NCI-H1694 treated with DMSO at 0.1 percent for 48 hours (cell line): ENCODE results near the gene ARAP2.

Experiments used
- DNase-seq: peaks from one replicate; lab custom pipeline; 2025; lab: John Stamatoyannopoulos, UW

Gene ARAP2

GRCh38 chr4:36256398-36256891, 12.1 kb upstream of the ARAP2 start:
- no peak for DNase-seq

DNA sequence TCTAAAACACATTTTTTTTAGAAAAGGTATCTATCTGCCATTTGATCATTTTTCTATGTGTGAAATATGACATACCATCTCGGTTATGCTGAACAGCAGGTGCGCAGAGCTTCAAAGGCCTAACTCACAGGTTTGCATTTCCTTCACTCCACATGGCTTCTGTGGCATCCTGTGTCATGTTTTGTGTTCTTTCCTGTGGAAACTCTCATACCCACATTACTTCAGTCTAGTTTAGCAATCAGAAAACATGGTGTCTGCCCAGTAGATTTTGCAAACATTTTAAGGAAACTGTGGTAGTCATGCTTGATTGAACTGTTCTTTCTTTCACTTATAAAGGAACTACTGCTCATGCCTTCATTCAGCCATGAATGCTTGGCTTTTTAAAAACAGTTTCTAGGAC, 11.3 kb upstream of the ARAP2 start:
- DNase-seq, result no peak

- DNase-seq, result no peak
These were observed 10.1 kb upstream of the ARAP2 start for GRCh38 chr4:36254371-36254770.

DNA sequence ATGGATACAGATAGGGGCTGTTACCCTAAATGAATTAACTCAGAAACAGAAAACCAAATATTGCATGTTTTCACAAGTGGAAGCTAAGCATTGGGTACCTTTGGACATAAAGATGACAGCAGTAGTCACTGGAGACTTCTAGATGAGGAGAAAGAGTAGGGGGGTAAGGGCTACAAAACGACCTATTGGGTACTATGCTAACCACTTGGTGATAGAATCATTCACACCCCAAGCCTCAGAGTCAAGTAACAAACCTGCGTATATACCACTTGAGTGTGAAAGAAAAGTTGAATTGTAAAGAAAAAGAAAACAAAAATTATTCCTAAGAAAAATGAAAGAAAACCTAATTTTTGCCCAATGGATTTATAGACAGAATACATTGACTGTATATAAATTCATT, 7.7 kb upstream of the ARAP2 start:
- no peak for DNase-seq

DNA sequence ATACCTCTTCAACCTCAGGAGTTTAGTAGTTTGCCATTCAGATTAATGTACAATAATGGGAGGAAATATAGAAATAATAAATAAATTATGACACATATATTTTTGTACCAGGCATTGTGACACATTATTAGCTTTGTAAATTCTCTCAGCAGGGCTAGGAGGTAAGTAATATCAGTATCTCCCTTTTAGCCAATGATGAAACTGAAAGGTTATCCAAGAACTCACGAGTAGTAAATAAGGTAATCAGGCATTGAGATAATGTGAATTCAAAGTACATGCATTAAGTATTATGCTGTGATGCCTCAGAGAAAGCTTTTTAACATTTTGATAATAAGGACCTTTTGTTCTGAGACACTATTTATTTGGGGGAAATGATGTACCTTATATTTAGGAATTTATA, 5.3 kb upstream of the ARAP2 start:
- DNase-seq, result no peak

GRCh38 chr4:36243355-36244256, 708 bp downstream of the ARAP2 start:
- peak; percentile 8 for DNase-seq

- DNase-seq, result no peak
These were observed 1.5 kb downstream of the ARAP2 start for GRCh38 chr4:36242629-36243354.

GRCh38 chr4:36241771-36242170, 2.5 kb downstream of the ARAP2 start:
- DNase-seq, result no peak

DNA sequence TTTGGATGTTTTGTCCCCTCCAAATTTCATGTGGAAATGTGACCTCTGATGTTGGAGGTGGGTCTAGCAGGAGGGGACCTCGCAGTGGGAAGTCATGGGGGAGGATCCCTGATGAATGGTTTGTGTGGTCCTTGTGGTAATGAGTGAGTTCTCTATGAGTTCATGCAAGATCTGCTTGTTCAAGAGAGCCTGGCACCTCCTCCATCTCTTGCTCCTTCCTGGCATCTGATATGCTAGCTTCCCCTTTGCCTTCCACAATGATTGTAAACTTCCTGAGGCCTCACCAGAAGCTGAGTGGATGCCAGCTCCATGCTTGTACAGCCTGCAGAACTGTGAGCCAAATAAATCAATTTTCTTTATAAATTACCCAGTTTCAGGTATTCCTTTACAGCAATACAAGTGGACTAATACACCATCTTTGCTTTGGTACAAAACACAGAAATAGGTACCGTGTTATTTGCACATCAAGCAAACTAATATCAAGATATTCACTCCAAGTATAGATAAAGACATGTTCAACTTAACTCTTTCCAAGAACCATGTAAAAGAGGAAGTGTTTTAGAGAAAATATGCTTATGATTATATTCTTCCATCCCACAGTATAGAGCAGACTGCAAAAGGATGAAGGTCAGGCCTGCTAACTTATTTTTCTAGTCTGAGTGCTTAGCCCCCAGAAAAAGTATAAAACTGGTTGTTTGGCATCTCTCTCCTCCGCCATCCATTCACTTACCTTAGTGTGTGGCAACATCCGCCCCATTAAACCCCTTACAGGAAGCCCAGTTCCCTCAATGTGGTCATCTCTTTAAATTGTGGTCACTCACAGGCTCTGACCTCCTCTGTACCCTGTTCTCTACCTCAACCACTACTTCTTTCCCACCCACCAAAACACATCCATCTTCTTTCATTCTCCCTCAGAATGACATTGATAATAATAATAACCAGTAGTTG, 6.7 kb downstream of the ARAP2 start:
- no peak for DNase-seq

DNA sequence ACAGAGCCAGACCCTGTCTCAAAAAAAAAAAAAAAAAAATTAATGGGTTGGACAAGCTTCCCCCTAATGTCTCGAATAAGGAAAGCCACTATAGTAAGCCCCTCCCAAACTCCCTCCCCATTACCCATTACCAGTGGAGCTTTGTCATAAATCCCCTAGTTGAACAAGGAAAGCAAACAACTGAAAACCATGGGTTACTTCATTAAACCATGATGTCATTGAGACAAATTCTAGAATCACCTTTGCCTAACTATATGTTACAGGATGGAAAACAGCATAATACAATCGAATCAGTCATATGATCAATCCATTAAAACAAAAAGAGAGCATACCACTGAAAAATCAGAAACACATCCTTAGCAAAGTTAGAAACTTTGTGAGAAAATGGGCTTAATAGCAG, 8.2 kb downstream of the ARAP2 start:
- no peak for DNase-seq

GRCh38 chr4:36235306-36235705, 9.0 kb downstream of the ARAP2 start:
- DNase-seq, result no peak

GRCh38 chr4:36233567-36234266, 10.6 kb downstream of the ARAP2 start:
- no peak for DNase-seq

DNA sequence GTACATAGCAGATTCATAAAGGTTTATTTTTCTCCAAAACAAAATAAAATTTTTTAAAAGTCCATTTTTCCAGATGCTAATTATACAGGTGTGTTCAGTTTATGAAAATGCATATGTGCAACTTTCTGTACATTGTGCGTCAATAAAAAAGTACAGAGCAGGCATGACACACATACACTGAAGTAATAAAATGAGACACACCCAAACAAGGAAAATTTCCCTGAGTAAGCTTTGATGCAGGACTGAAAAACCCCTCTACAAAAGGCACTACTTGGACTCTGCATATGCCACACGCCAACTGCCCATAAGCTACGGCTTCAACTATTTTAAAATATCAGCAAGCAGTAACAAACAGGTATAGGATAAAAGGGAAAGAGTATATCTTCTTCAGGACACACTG, 13.8 kb downstream of the ARAP2 start:
- no peak for DNase-seq

DNA sequence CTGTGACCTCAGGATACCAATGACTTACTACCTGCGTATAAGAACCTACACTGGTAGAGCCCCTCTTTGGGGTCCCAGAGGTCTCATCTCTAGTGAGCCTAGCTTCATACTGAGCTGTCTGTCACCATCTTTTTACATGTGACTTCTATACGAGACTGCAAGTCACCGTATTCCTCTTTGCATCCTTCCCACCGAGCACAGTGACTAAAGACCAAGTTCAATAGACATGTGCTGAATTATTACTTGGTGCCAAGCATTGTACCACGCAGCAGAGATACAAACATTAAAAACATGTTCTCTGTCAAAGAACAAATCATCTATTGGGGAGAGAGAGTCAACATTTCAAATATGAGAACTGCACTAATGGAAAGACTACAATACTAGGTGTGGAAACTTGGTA, 16.4 kb downstream of the ARAP2 start:
- no peak for DNase-seq

DNA sequence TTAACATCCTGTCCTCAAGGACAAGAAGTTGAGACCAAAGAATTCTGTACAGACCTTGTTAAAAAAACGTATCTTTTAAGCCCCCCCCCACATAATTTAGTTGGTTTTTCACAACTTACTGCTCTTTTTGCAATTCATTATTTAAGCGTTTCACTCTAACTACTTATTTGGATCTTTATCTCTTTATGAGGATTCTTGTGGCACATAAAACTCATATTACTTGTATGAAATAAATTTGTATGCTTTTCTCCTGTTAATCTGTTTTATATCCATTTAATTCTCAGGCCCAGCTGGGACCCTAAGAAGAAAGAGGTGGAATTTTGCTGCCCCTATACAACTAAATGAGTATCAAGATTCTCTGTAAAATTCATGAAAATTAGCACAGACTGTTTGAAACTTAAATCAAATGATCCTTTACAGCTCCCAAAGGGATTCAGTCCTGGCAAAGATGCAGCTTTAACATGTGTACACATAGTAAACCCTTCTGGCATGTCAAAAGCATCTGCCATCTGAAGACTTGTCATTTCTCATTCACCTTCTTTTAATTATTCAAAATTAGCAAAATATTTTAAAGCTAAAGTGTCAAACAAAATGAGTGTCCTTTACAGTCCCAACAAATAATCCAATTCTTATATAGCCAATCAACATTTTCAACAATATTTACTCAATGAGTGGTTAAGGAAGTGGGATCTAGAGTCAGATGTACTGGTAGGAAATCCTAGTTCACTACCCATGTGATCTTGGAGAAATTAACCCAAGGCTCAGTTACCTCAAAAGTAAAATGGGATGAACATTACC, 17.7 kb downstream of the ARAP2 start:
- DNase-seq, result peak; percentile 71

GRCh38 chr4:36224972-36225903, 19.1 kb downstream of the ARAP2 start:
- DNase-seq, result no peak

- DNase-seq, result no peak
These were observed 21.6 kb downstream of the ARAP2 start for GRCh38 chr4:36222702-36223101.

GRCh38 chr4:36220776-36221175, 23.5 kb downstream of the ARAP2 start:
- DNase-seq, result no peak

DNA sequence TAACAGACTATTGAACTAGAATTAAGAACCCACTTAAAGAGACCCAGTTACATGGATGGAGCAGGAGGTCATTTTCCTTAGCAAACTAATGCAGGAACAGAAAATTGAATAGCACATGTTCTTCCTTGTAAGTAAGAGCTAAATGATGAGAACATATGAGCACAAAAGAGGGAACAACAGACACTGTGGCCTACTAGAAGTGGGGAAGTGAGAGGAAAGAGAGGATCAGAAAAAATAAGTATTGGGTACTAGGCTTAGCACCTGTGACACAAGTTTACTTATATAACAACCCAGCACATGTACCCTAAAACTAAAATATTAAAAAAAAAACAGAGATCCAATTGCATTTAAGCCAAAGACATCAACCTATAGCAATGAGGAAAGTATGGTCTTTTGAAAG, 26.2 kb downstream of the ARAP2 start:
- DNase-seq, result no peak
